K562 (cell line): ENCODE results near the gene SIRPA. TPM values are rescaled to one million over a fixed set of nuclear protein-coding genes. Genes with fewer than 3 reads are reported as not detected.

Experiments used
- ATAC-seq: fragments of 200-7000 bp; cut with Tn5 transposase; 3 replicates; pipeline ENCODE4 v1.9.1; 2020; ENCODE audit warnings: moderate library complexity
- BruUV-seq: library from RNA; stranded (reverse); fragments of 400-500 nt; replicated peaks from 2 replicates; lab custom pipeline; 2021; lab: Mats Ljungman, UMichigan
- CTCF ChIA-PET: fragments of 300-600 bp; formaldehyde crosslinking; extraction: SDS; loops from one replicate; lab custom pipeline; 2021; ENCODE audit warnings: low intra/inter-chr PET ratio; lab: Yijun Ruan, JAX
- POLR2A ChIA-PET: fragments of 300-600, 350-650 bp; sonication (Branson Sonifier 250); formaldehyde crosslinking; extraction: SDS; loops from one replicate; lab custom pipeline; 2021; ENCODE audit warnings: antibody characterized with exemption, inconsistent platforms; lab: Yijun Ruan, JAX
- DNase-seq, 4 experiments: peaks; one replicate each; pipeline versions ENCODE4 v3.0.0 to v3.0.0-alpha.2; 2011 to 2018; ENCODE audit warnings: low spot score in 3 of 4, mixed read lengths in 3 of 4; ENCODE audit errors: extremely low read depth in 1 of 4
- FAIRE-seq: peaks from 2 replicates; lab custom pipeline; 2011; peaks lifted over from hg19 to GRCh38; lab: Jason Lieb, UNC
- H2AFZ ChIP-seq: 2 replicates; pipeline ENCODE4 v1.6.0; 2011; ENCODE audit warnings: low read depth, low read length, control low read depth, inconsistent platforms
- H3K27ac ChIP-seq: fragments of 200-600 bp; 3 replicates; pipeline ENCODE4 v1.8.0; 2011; ENCODE audit warnings: low read depth, mild to moderate bottlenecking, control low read depth, inconsistent platforms, low read length, moderate library complexity, mixed read lengths; ENCODE audit errors: extremely low read depth
- H3K27me3 ChIP-seq, 2 experiments: fragments of 300-600 bp in 1 of 2; 2 replicates in 1 of 2; 3 replicates in 1 of 2; pipeline versions ENCODE4 v1.6.0 to v1.8.0; 2011; ENCODE audit warnings: inconsistent platforms in 2 of 2, low read length in 2 of 2, mild to moderate bottlenecking in 1 of 2, mixed read lengths in 1 of 2, moderate library complexity in 1 of 2; ENCODE audit not compliant: control insufficient read depth in 2 of 2, insufficient read depth in 2 of 2
- H3K36me3 ChIP-seq: fragments of 300-600 bp; 3 replicates; pipeline ENCODE4 v1.8.0; 2011; ENCODE audit warnings: mild to moderate bottlenecking, low read length, inconsistent platforms; ENCODE audit not compliant: control insufficient read depth, insufficient read depth
- H3K4me1 ChIP-seq, 2 experiments: fragments of 200-600 bp in 1 of 2; replicated peaks in 1 of 2; 2 replicates in 1 of 2; 3 replicates in 1 of 2; pipeline versions ENCODE4 v1.5.1 to v1.8.0; 2011; ENCODE audit warnings: inconsistent platforms in 2 of 2, low read length in 2 of 2, mild to moderate bottlenecking in 1 of 2, mixed read lengths in 1 of 2, moderate library complexity in 1 of 2; ENCODE audit not compliant: control insufficient read depth in 2 of 2, insufficient read depth in 2 of 2
- H3K4me2 ChIP-seq: 2 replicates; pipeline ENCODE4 v1.6.1; 2011; ENCODE audit warnings: low read length, control low read depth, inconsistent platforms, mixed read lengths; ENCODE audit not compliant: insufficient read depth
- H3K4me3 ChIP-seq: fragments of 200-600 bp; sonication (generic), shearing (Covaris generic); 2 replicates; pipeline ENCODE4 v1.5.1; 2016; ENCODE audit warnings: control low read depth, inconsistent platforms
- H3K79me2 ChIP-seq: fragments of 200-600 bp; 3 replicates; pipeline ENCODE4 v1.8.0; 2011; ENCODE audit warnings: low read length, inconsistent platforms; ENCODE audit not compliant: control insufficient read depth, insufficient read depth
- H3K9ac ChIP-seq, 2 experiments: 2 replicates each; pipeline versions ENCODE4 v1.6.0 to v1.6.1; 2011; ENCODE audit warnings: low read depth in 2 of 2, low read length in 2 of 2, control low read depth in 1 of 2, inconsistent platforms in 1 of 2, mild to moderate bottlenecking in 1 of 2, mixed read lengths in 1 of 2; ENCODE audit not compliant: insufficient read depth in 1 of 2
- H3K9me1 ChIP-seq: one replicate; pipeline ENCODE4 v1.6.0; 2011; ENCODE audit warnings: inconsistent platforms, mild to moderate bottlenecking, low read length, moderate library complexity; ENCODE audit not compliant: control insufficient read depth, insufficient read depth
- H3K9me3 ChIP-seq: replicated peaks from 2 replicates; pipeline ENCODE4 v1.5.1; 2011; ENCODE audit warnings: low read depth, low read length, inconsistent platforms; ENCODE audit not compliant: control insufficient read depth, insufficient read depth
- H4K20me1 ChIP-seq: replicated peaks from 2 replicates; pipeline ENCODE4 v1.6.1; 2011; ENCODE audit warnings: low read length, inconsistent platforms, mixed read lengths; ENCODE audit not compliant: control insufficient read depth, insufficient read depth
- BCLAF1 ChIP-seq, 2 experiments: fragments of 450-650 bp in 1 of 2; IDR thresholded peaks; 2 replicates each; pipeline ENCODE4 v1.6.1; 2011 to 2017; ENCODE audit warnings: low read depth in 2 of 2, antibody characterized with exemption in 1 of 2, borderline replicate concordance in 1 of 2, low read length in 1 of 2, mild to moderate bottlenecking in 1 of 2, mixed read lengths in 1 of 2; ENCODE audit not compliant: control insufficient read depth in 1 of 2
- CEBPG ChIP-seq, 3 experiments: fragments of 200-800 bp in 1 of 3; sonication (Bioruptor generic) in 1 of 3; sonication (generic) in 1 of 3; formaldehyde crosslinking in 1 of 3; IDR thresholded peaks in 2 of 3; conservative IDR thresholded peaks in 1 of 3; 2 replicates each; pipeline versions ENCODE4 v1.6.1 to v1.8.0; 2016 to 2022; ENCODE audit warnings: missing compliant biosample characterization in 2 of 3, missing genetic modification characterization in 2 of 3, mild to moderate bottlenecking in 1 of 3, missing genetic modification reagents in 1 of 3
- FOXJ2 ChIP-seq: fragments of 200-800 bp; sonication (Bioruptor generic); IDR thresholded peaks from 2 replicates; pipeline ENCODE4 v1.6.1; 2016; ENCODE audit warnings: missing genetic modification characterization, missing compliant biosample characterization
- GATAD2B ChIP-seq: fragments of 450-650 bp; IDR thresholded peaks from 2 replicates; pipeline ENCODE4 v1.6.1; 2017; ENCODE audit warnings: mild to moderate bottlenecking, borderline replicate concordance
- KLF13 ChIP-seq: fragments of 450-650 bp; IDR thresholded peaks from 2 replicates; pipeline ENCODE4 v1.6.1; 2016; ENCODE audit warnings: missing genetic modification characterization, low read depth, mild to moderate bottlenecking, missing compliant biosample characterization, moderate library complexity, borderline replicate concordance
- NR2F6 ChIP-seq: fragments of 450-650 bp; formaldehyde crosslinking; IDR thresholded peaks from 2 replicates; pipeline ENCODE4 v1.4.0; 2020; ENCODE audit warnings: mild to moderate bottlenecking
- POLR2A ChIP-seq: fragments of 450-650 bp; conservative IDR thresholded peaks from 2 replicates; pipeline ENCODE4 v1.6.1; 2016
- POLR2AphosphoS5 ChIP-seq: IDR thresholded peaks from 2 replicates; pipeline ENCODE4 v1.6.1; 2011; ENCODE audit warnings: mild to moderate bottlenecking, low read depth, low read length, moderate library complexity; ENCODE audit not compliant: control insufficient read depth, insufficient read depth
- POLR2B ChIP-seq: fragments of 450-650 bp; IDR thresholded peaks from 2 replicates; pipeline ENCODE4 v1.6.1; 2018; ENCODE audit warnings: low read depth; ENCODE audit not compliant: partially characterized antibody
- STAT5A ChIP-seq: IDR thresholded peaks from 2 replicates; pipeline ENCODE4 v1.6.1; 2012; ENCODE audit warnings: low read length, inconsistent platforms, borderline replicate concordance
- TBP ChIP-seq: optimal IDR thresholded peaks from 2 replicates; pipeline ENCODE3; 2011; ENCODE audit warnings: low read depth, low read length, improper control_type of control experiment
- ZC3H8 ChIP-seq: fragments of 450-650 bp; IDR thresholded peaks from 2 replicates; pipeline ENCODE4 v1.6.1; 2017
- ZNF146 ChIP-seq: IDR thresholded peaks from one replicate; pipeline ENCODE4 v1.6.1; 2018; ENCODE audit warnings: missing compliant biosample characterization; ENCODE audit not compliant: unreplicated experiment
- ZNF3 ChIP-seq: fragments of 250-450 bp; sonication (Bioruptor Pico); IDR thresholded peaks from 2 replicates; pipeline ENCODE4 v1.5.0; 2021; ENCODE audit warnings: mild to moderate bottlenecking, moderate library complexity
- ZNF408 ChIP-seq: fragments of 250-450 bp; sonication (Bioruptor Pico); IDR thresholded peaks from 2 replicates; pipeline ENCODE4 v1.4.0; 2020; ENCODE audit warnings: low read depth, mild to moderate bottlenecking, moderate library complexity
- ZNF655 ChIP-seq: fragments of 250-450 bp; sonication (Bioruptor Pico); IDR thresholded peaks from 2 replicates; pipeline ENCODE4 v1.5.0; 2021
- WGBS: fragments of 100-300 bp; shearing (Covaris generic); methylation state at CpG from one replicate; pipeline ENCODE4 v1.1.6; 2016; ENCODE audit warnings: low coverage, mixed read lengths; ENCODE audit not compliant: insufficient coverage; ENCODE audit errors: missing lambda C conversion rate; 5-methylcytosine and 5-hydroxymethylcytosine counted together
- in situ Hi-C: fragments of 300-500 bp; cut with MboI; formaldehyde crosslinking; loops from 4 replicates; pipeline ENCODE4 v1.15.0; 2018; ENCODE audit warnings: inconsistent platforms, mixed read lengths
- intact Hi-C: fragments of 100-400 bp; cut with micrococcal nuclease; formaldehyde crosslinking; loops from 2 replicates; pipeline ENCODE4 v1.14.2; 2022
- polyA plus RNA-seq, 8 experiments: library from polyadenylated mRNA; depleted of rRNA in 4 of 8; stranded (reverse) in 5 of 8; unstranded in 3 of 8; fragments of >200 nt; fragmentation: Nextera tagmentation in 2 of 8; fragmentation: Illumina TruSeq in 1 of 8; extraction: Ambion mirVana in 2 of 8; extraction: Trizol in 1 of 8; gene quantifications; 2 replicates each; pipeline versions ENCODE4 v1.2.1 to v1.2.3, GENCODE V29; 2011 to 2014; ENCODE audit warnings: inconsistent platforms in 1 of 8, missing spikeins in 1 of 8
- total RNA-seq, 7 experiments: library from RNA; depleted of rRNA in 6 of 7; stranded (reverse); fragments of >200 nt in 6 of 7; fragmentation: Illumina TruSeq in 2 of 7; extraction: Trizol in 2 of 7; gene quantifications; 2 replicates each; pipeline versions ENCODE4 v1.2.1 to v1.2.3, GENCODE V29; 2011 to 2021; ENCODE audit warnings: low replicate concordance in 1 of 7

The SIRPA gene
- total and polyA plus RNA-seq, 9 of the 15 experiments (the other 6 are each of a cell fraction or from before 2014, with no cell fraction given): 0.01 to 0.40 (median 0.11) TPM; not detected in 2

GRCh38 chr20:1880529-1881239 lies 14.5 kb upstream of the SIRPA start (continued):
- TF ChIP-seq ZNF655 (CRISPR knock-in tag): no peak
- no peak for TF ChIP-seq ZC3H8
- TF ChIP-seq ZNF408: no peak
- TF ChIP-seq STAT5A: no peak
- TF ChIP-seq GATAD2B: no peak

- in situ Hi-C loops: no loop called here
- Histone ChIP-seq H3K4me2 (no peak overlapping the region), H3K9me1 (no peaks in the 10 kb centered on the region)
- TF ChIP-seq POLR2AphosphoS5: no peak
- no peak for TF ChIP-seq POLR2A
- no peak for TF ChIP-seq ZNF146
- no peak for TF ChIP-seq POLR2B
- no peak for TF ChIP-seq FOXJ2
- TF ChIP-seq CEBPG (CRISPR knock-in tag; IDR thresholded peaks at IDR 0.05): no peak
- TF ChIP-seq CEBPG (tag; conservative IDR thresholded peaks at IDR 0.05 in 1 of 2, IDR thresholded peaks at IDR 0.05 in 1 of 2): no peak
- TF ChIP-seq TBP: no peak
- TF ChIP-seq KLF13: no peak
- TF ChIP-seq BCLAF1 (IDR thresholded peaks at IDR 0.05; ENCODE audit: borderline replicate concordance in 1 of 2, control insufficient read depth in 1 of 2, low read depth in 2 of 2, low read length in 1 of 2): no peak
- TF ChIP-seq NR2F6 (CRISPR knock-in tag): no peak
- TF ChIP-seq ZNF3: no peak
- TF ChIP-seq, all 486 proteins: peak for 0
- POLR2A ChIA-PET: interaction anchor here (0.6 kb wide), 1 partner anchor 14 kb away, joined by 3 read pairs; no protein-coding TSS in a partner anchor
- H2AFZ ChIP-seq: no peak overlapping the region
- no peaks in the 10 kb centered on the region for H3K9me3 ChIP-seq
- no peaks in the 10 kb centered on the region for H3K4me1 ChIP-seq
- no peak for ATAC-seq
- H3K27ac ChIP-seq: no peak overlapping the region
- no peak for DNase-seq
- CTCF ChIA-PET: no interaction called here
- H3K27me3 ChIP-seq: peaks cover 0 to 15% of the 10 kb centered on the region in 2 experiments; a peak in 3 of 5 replicates
- intact Hi-C loops: no loop called here
- FAIRE-seq: no peak
- no peaks in the 10 kb centered on the region for H3K36me3 ChIP-seq
- no peaks in the 10 kb centered on the region for H3K79me2 ChIP-seq
- H4K20me1 ChIP-seq: no peaks in the 10 kb centered on the region
- 0% methylated on average over 10 of the region's 12 CpGs for WGBS
- no TSS peak for BruUV-seq
- no peak overlapping the region for H3K4me3 ChIP-seq
- H3K9ac ChIP-seq: no peak overlapping the region
These were observed 13.9 kb upstream of the SIRPA start for GRCh38 chr20:1881240-1881835.
